Fibroblast of skin of right quadriceps (primary cell): ENCODE measurements around the gene TTC28.
A peak's percentile ranks its signal among the peaks of the same experiment; 100 is the strongest.

Experiments
- DNase-seq: peaks from one replicate; pipeline ENCODE4 v3.0.0-alpha.2; 2013

The TTC28 gene

GRCh38 chr22:27935897-27936296 lies 743.7 kb downstream of the TTC28 start:
- no peak for DNase-seq

GRCh38 chr22:27934069-27934468 lies 745.6 kb downstream of the TTC28 start:
- DNase-seq = no peak

- no peak for DNase-seq
Observed at GRCh38 chr22:27933186-27933983, 746.3 kb downstream of the TTC28 start.

GRCh38 chr22:27930331-27931060 lies 749.1 kb downstream of the TTC28 start:
- DNase-seq = peak; percentile 53
